GM19397 (cell line): ENCODE data around the gene PTPN4.
"Not testable (repeated sequence)": the region's sequence is repeated elsewhere in the genome, so short reads cannot be mapped to it uniquely, and the experiment has no call there.

Experiments
- ATAC-seq: cut with Tn5 transposase; IDR thresholded peaks from one replicate; pipeline ENCODE4 v1.9.1; 2021; ENCODE audit warnings: mild to moderate bottlenecking, moderate library complexity; ENCODE audit not compliant: unreplicated experiment

PTPN4 gene

GRCh38 chr2:119803101-119803500 is 43.4 kb downstream of the PTPN4 start:
- no peak for ATAC-seq

GRCh38 chr2:119804409-119804808 is 44.7 kb downstream of the PTPN4 start:
- ATAC-seq: not testable (repeated sequence)

- no peak for ATAC-seq
These were observed 48.9 kb downstream of the PTPN4 start for GRCh38 chr2:119808516-119809147.

- ATAC-seq: no peak
These were observed 49.8 kb downstream of the PTPN4 start for GRCh38 chr2:119809339-119810048.

- no peak for ATAC-seq
These were observed 50.4 kb downstream of the PTPN4 start for GRCh38 chr2:119810049-119810630.

GRCh38 chr2:119814216-119814615 is 54.5 kb downstream of the PTPN4 start:
- ATAC-seq: no peak

GRCh38 chr2:119818792-119819191 is 59.1 kb downstream of the PTPN4 start:
- ATAC-seq: no peak

- no peak for ATAC-seq
These were observed 60.1 kb downstream of the PTPN4 start for GRCh38 chr2:119819846-119820245.

- no peak for ATAC-seq
These were observed 60.6 kb downstream of the PTPN4 start for GRCh38 chr2:119820275-119820674.

GRCh38 chr2:119821266-119821665 is 61.5 kb downstream of the PTPN4 start:
- ATAC-seq: no peak

- ATAC-seq: no peak
These were observed 64.1 kb downstream of the PTPN4 start for GRCh38 chr2:119823734-119824334.

- no peak for ATAC-seq
These were observed 66.7 kb downstream of the PTPN4 start for GRCh38 chr2:119826370-119826961.

- no peak for ATAC-seq
These were observed 68.3 kb downstream of the PTPN4 start for GRCh38 chr2:119827866-119828507.

GRCh38 chr2:119836455-119837142 is 76.9 kb downstream of the PTPN4 start:
- no peak for ATAC-seq

- no peak for ATAC-seq
These were observed 77.6 kb downstream of the PTPN4 start for GRCh38 chr2:119837350-119837749.

GRCh38 chr2:119837759-119838158 is 78.0 kb downstream of the PTPN4 start:
- ATAC-seq: no peak

GRCh38 chr2:119838179-119838578 is 78.5 kb downstream of the PTPN4 start:
- ATAC-seq: no peak

GRCh38 chr2:119841550-119841949 is 81.8 kb downstream of the PTPN4 start:
- ATAC-seq: no peak

- no peak for ATAC-seq
These were observed 86.3 kb downstream of the PTPN4 start for GRCh38 chr2:119846021-119846420.

- ATAC-seq: no peak
These were observed 90.3 kb downstream of the PTPN4 start for GRCh38 chr2:119849838-119850565.
